Activated T-cell treated with anti-CD3 and anti-CD28 coated beads for 1 hour (primary cell): ENCODE results near the gene ELP5.

Experiments
- DNase-seq: peaks from one replicate; pipeline ENCODE4 v3.0.0-alpha.2; 2020; ENCODE audit warnings: low read depth

Gene ELP5

DNA sequence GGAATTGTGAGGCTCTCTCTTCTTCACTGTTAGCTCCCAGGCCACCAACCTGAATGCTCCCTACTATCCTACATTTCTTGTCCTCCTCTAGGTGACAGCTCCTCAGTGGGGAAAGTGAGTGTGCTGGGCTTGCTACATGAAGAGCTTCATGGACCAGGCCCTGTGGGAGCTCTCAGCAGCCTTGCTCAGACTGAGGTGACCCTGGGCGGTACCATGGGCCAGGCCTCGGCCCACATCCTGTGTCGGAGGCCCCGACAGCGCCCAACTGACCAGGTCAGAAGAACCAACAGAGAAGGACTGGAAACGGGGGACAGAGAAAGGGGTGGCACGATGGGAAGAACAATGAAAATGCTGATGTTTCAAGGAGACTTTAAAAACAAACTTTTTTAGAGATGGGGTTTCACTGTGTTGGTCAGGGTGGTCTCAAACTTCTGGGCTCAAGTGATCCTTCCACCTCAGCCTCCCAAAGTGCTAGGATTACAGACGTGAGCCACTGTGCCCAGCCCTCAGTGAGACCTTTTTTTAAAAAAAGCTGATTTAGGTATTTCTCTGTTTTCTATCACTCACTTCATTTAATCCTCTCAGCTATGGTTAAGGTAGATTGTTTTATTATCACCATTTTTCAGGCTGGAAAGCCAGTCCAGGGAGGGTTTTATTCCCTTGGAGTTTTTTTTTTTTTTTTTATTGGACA lies 4.9 kb downstream of the ELP5 start:
- no peak for DNase-seq

DNA sequence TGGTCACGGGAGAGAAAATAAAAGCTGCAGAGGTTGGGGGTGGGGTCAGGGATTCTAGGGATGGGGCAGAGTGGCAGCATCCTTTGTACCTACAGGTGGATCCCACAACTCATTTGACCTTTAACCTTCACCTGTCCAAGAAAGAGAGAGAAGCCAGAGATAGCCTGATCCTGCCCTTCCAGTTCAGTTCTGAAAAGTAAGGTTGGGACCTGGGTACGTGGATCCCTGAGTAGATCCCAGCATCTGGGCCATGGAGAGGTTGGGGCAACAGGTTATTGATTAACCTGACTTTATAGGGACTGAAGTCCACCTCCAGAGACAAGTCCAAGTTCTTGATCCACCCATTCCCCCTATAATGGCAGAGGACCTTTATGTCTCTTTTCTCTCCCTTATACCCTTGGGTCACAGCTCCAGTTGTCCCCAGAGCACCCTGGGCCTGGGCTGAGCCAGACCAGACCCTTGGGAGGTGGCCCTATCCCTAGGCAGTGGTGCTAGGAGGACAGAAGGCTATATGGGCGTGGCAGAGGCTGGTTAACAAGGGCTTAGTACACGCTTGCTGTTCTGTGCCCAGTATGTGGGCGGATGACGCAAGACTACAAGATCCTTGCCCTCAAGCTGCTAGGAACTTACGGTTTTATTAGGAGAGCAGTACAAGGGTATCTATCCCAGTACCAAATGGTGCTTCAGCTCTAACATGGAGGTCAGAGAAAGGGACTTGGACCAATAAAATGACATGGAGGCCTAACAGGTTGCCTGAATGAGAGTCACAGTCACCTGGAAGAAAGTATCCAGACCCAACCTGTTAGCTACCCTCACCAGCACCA lies 6.9 kb downstream of the ELP5 start:
- DNase-seq: no peak

DNA sequence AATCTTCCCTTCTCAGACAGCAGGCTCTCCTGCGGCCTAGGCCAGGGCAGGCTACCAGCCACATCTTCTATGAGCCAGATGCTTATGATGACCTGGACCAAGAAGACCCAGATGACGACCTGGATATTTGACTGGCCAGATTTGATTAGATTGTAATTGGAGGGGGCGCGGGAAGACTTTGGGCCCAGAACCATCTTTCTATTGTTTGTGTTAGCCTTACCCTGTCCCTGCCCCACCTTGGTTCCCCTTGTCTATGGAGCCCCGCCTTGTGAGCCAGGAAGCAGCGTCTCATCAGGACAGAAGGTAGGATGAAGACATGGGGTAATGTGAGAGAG lies 7.5 kb downstream of the ELP5 start:
- no peak for DNase-seq

DNA sequence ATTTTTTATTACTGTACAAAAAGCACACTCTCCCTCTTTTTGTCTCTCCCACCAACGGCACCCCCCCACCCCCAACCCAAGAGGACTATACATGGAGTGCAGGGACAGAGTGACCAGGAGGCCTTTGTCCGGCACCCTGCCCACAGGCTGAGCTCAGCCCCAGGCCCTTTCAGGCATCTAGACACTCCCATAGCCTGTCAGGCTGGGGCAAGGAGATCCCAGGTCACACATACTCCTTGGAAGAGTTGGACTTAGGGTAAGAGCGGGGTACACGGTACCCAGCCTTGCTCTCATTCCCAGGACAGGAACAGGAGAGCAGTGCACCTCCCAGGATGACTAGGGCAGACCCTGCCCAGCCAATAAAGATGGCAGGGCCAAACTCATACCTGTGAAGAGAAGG lies 8.1 kb downstream of the ELP5 start:
- no peak for DNase-seq

DNA sequence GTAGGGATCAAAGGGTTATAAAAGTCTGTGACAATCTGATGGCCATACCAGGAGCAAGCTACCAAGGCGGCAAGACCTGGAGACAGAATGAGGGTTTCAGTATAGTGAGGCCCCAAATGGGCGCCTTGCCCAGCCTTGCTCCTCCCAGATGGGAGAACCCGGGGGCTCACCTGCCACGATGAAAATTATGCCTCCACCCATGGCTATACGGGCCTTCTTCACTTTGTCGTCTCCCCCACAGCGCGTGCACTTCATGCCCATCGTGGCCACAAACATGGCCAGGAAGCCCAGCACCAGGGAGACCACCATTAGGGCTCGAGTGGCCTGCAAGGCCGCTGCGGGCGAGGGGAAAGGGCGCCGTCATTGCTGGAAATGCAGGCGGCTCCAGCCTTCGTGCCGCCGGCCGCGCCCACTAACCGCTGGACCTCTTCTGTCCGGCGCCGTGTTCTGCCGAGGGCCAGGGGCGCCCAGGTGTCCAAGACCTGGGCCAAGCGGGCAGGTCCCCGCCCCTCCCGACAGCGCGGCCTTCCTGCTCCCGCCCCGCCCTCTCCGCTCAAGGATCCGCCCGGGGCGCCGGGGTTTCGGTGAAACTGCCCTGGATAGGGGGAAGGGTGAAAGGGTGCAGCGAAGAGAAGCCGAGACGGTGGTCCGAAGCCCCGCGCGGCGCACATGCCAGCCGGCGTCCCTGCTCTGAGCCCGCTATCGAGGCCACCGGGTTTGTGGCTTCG lies 8.8 kb downstream of the ELP5 start:
- DNase-seq: no peak

DNA sequence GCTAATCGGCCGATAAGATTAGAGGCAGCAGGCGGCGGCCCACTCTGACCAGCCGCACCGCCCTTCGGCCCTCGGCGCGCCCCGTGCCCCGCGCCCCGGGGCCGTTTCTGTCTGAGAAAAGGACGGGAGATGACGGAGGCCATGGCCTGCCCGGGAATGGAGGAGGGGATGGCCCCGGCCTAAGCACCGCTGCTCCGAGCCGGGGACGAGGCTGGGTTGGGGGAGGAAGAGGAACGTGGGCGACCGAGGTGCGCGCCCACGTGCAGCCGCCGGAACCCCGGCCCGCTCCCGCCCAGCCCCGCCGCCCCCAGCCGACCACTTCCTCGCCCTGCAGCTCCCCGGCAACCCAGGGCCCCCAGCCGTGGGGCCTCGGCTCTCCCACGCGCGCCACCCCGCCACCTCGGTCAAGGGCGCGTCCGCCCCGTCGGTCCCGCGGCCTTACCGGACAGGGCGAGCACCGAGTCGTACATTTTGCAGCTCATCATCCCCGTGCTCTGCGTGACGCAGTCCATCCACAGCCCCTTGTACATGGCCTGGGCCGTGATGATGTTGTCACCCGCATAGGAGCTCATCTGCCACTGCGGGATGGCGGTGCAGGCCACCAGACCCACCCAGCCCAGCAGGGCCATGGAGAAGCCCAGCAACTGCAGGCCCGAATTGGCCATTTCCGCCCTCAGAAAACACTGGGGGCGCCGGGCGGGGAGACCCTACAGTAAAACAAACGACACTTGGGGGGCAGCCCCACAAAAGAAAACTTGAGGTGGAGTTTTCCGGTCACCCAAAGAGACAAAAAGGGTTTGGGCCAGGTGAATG lies 9.6 kb downstream of the ELP5 start:
- no peak for DNase-seq

DNA sequence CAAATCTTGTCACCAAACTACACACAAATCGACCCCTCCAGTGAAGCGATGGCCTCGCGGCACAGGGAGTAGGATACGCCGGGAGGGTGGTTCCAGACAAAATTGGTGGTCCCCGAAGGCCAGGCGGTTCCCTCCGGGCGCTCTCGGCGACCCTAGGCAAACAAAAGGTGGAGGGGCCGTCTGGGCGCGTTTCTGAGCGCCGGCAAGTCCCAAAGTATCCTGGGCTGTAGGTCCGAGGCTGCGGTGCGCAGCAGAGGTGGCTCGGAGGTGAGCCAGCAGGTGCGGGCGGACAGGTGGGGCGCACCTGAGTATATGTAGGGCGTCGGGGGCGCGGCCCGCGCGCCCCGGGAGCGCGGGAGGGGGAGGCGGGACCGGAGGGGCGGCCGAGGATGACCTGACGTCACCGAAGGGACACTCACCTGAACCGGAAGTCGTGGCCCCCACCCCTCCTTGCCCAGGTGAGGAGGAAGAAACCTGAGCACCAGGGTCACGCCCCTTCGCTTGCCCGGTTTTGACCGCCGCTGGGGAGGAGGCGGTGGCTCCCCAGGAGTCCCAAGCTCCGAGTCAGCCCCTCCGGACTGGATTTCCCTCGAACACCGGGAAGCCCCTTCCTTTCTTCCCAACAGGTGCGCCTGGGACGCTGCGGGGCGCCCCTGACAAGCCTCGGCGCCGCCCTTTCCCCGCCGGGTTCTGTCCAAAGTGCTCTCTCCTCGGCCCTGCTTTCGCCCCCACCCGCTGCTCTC lies 10.3 kb downstream of the ELP5 start, which contains the start of gene CLDN7:
Gene CLDN7, minus strand, starts transcription at position 287 of the 743 bp plus-strand sequence. CDS start 435 bp downstream, outside the sequence.
- no peak for DNase-seq

DNA sequence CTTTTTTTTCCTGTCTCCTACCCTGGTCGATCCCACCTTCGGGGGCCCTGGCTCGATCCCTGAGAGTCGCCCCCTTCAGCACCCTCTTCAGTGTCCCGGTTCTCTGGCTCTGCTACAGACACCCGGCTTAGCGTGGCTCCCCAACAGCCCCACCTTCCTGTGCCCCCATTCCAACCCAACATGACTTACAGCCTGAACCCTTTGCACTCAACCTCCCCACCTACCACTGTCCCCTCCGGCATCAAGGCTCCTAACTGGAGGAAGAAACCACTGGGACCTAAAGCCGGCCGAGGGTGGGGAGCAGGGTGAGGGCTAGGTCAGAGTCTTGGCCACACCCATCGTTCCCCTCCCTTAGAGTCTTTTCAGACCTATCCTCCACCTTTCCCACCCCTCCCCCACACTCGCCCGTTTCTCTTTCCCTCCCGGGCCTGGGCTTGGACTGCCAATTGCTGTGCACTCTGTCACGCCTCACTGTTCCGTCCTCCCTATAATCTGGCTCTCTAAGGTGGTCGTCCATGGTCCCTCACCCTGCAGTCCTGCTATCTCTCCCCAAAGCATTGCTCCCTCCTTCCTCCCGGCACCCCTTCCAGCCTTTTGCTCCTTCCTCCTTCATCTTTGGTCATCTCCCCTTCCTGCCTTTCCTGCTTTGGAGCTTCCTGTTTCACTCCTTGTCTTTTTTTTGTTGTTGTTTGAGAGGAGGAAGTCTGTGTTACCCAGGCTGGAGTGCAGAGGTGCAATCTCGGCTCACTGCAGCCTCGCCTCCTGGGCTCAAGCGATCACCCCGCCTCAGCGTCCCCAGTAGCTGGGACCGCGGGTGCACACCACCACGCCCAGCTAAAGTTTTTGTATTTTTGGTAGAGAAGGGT lies 11.2 kb downstream of the ELP5 start:
- no peak for DNase-seq

DNA sequence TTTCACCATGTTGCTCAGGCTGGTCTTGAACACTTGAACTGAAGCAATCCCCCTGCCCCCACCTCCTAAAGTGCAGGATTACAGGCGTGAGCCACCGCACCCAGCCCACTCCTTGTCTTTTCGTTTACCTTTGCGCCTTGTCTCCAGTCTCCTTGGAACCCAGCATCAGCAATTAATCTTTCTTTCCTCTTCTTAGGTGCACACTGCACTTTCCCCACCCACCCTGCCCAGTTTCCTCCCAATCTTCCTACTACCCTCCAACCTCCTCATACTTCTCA lies 11.7 kb downstream of the ELP5 start:
- no peak for DNase-seq

DNA sequence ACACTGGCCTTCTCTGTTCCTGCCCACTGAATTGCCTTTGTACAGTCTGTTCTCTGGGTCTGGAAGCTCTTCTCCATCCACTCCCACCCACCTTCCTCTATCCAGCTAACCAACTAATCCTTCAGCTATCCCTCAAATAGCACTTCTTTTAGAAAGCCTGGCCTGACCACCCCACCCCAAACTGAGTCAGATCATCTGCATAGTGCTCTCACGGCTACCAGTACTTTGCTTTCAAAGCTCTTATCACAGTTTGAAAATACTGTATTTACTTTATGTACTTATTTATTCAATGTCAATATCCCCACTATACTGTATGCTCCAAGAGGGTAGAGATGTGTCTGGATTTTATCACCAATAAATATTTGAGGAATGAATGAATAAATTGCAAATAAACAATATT lies 14.8 kb downstream of the ELP5 start:
- no peak for DNase-seq

DNA sequence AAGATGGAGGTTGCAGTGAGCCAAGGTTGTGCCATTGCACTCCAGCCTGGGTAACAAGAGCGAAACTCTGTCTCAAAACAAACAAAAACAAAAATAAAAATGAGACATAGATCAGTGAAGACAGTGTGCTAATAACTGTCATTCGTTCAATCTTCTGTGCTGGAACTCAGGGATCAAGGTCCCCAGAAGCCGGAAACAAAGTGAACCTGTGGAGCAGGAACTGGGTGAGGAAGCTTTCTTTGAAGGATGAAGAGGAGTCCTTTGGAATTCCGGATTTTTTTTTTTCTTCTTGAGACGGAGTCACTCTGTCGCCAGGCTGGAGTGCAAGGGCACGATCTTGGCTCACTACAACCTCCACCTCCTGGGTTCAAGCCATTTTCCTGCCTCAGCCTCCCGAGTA lies 27.4 kb downstream of the ELP5 start:
- DNase-seq: no peak

DNA sequence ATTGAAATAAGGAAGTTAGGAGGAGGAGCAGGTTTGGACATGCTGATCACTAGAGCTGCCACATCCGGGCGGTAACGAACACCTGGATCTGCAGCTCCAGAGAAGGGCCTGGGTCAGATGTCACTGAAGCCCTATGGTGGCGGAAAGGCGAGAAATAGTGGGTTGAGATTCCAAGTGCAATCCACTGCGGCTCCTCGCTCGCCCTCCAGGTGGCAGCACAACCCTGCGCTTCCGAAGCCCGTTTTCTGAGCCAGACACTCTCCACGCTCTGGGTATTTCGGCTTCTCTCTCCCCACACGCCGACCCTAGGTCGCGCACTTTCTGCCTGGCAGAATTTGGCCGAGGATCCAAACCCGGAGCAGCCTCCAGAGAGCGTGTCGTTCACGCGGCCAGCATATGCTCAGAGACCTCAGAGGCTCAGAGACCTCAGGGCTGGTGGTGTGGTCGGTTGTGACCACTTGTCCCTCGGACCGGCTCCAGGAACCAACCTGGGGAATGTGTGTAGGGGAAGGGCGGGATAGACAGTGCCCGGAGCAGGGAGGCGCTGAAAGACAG lies 28.6 kb downstream of the ELP5 start:
- peak; percentile 84 for DNase-seq

DNA sequence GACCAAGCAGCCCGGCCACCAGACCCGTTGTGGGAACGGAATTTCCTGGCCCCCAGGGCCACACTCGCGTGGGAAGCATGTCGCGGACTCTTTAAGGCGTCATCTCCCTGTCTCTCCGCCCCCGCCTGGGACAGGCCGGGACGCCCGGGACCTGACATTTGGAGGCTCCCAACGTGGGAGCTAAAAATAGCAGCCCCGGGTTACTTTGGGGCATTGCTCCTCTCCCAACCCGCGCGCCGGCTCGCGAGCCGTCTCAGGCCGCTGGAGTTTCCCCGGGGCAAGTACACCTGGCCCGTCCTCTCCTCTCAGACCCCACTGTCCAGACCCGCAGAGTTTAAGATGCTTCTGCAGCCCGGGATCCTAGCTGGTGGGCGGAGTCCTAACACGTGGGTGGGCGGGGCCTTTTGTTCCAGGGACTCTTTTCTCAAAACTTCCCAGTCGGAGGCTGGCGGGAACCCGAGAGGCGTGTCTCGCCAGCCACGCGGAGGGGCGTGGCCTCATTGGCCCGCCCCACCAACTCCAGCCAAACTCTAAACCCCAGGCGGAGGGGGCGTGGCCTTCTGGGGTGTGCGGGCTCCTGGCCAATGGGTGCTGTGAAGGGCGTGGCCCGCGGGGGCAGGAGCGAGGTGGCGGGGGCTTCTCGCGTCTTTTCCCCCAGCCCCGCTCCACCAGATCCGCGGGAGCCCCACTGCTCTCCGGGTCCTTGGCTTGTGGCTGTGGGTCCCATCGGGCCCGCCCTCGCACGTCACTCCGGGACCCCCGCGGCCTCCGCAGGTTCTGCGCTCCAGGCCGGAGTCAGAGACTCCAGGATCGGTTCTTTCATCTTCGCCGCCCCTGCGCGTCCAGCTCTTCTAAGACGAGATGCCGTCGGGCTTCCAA lies 29.3 kb downstream of the ELP5 start, which contains the start of gene SLC2A4:
Gene SLC2A4, plus strand, starts transcription at position 645 of the 879 bp plus-strand sequence. Its CDS starts 217 bp downstream, at position 862.
- peak; percentile 74 for DNase-seq

DNA sequence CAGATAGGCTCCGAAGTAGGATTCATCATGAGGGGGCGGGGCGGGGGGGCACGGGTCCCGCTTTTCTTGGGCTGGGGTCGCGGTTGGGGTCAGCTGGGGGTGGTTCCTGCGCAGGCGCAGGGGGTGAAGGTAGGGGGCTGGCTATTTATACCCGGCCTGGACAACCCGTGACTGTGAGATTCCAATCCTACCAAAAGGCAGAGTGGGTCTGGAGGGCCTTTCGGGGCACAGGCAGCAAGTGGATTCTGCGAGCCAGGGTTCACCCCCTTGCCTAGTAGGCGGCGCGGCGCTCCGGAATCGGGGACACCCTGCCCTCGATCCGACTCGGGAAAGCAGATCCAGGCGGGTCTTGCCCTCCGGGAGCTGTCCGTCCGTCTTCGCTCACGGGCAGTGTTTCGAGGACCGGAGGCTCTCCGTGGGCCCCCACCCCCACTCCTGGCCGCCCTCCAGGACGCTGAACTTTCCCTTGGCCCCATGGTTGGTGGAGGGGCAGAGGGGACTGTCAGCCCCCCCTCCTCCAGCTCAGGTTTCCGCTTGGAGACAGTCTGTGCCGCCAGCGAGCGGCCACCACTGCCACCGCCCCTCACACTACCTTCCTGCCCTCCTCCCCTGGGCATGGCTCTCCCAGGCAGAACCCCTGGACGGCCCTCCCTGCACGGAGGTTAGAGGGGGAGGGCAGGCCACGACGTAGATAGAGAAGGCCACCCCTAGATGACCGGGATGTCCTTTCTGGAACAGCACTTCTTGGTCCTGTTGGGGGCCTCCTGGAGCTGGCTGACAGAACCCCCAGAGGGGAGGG lies 30.1 kb downstream of the ELP5 start:
- DNase-seq: no peak

DNA sequence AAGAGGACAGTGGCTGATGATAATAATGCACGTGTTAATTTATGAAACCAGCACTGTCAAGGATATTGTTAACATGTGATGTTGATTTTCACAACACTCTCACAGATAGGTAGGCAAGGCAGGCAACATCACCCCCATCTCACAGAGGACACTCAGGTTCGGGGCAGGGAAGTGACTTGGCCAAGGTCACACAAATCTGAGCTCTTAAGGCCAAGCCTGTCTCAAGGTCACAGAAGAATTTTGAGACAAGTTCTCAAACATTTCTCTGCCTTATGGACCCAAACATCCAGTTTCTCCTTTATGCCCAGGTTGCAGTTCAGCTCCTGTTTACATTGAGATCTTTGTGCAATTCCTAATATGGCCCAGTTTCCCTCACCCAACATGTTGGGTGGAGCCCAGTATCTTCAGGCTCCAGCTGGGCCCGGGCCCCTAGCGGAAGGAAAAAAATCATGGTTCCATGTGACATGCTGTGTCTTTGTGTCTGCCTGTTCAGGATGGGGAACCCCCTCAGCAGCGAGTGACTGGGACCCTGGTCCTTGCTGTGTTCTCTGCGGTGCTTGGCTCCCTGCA lies 30.8 kb downstream of the ELP5 start:
- DNase-seq: no peak

DNA sequence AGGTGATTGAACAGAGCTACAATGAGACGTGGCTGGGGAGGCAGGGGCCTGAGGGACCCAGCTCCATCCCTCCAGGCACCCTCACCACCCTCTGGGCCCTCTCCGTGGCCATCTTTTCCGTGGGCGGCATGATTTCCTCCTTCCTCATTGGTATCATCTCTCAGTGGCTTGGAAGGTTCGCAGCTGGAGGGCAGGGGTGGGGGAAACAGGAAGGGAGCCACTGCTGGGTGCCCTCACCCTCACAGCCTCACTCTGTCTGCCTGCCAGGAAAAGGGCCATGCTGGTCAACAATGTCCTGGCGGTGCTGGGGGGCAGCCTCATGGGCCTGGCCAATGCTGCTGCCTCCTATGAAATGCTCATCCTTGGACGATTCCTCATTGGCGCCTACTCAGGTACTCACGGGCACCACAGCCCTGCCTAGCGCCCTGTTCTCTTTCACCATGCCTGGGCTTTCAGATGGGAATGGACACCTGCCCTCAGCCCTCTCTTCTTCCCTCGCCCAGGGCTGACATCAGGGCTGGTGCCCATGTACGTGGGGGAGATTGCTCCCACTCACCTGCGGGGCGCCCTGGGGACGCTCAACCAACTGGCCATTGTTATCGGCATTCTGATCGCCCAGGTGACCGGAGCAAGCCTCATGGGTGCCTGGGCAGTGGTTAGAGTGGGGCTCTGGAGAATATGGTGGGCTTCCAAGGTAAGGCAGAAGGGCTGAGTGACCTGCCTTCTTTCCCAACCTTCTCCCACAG lies 31.6 kb downstream of the ELP5 start:
- no peak for DNase-seq

DNA sequence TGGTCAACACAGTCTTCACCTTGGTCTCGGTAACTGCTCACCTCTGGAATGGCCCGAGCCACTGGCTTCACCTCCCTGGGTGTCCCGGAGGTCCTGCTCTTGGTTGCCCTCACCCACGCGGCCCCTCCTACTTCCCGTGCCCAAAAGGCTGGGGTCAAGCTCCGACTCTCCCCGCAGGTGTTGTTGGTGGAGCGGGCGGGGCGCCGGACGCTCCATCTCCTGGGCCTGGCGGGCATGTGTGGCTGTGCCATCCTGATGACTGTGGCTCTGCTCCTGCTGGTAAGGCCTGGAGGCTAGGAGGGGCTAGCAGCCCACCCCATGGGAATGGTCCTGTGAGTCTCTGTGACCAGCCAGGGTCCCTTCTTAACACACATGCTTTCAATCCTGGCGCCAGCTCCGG lies 32.9 kb downstream of the ELP5 start:
- no peak for DNase-seq
